HepG2 (cell line): ENCODE data around the gene NEDD4L. TPM values are rescaled to one million over a fixed set of nuclear protein-coding genes. Genes with fewer than 3 reads are reported as not detected.

Source experiments
- BORCS8-MEF2B ChIP-seq: sonication (generic); formaldehyde crosslinking; IDR thresholded peaks from 2 replicates; pipeline ENCODE4 v1.8.0; 2022; ENCODE audit warnings: mild to moderate bottlenecking, missing genetic modification reagents
- FIP1L1 ChIP-seq: fragments of 200-400 bp; formaldehyde crosslinking; IDR thresholded peaks from 2 replicates; pipeline ENCODE4 v1.6.1; 2018; ENCODE audit warnings: low read depth, mild to moderate bottlenecking, low read length, moderate library complexity, borderline replicate concordance; ENCODE audit not compliant: insufficient read depth
- KDM3A ChIP-seq: IDR thresholded peaks from 2 replicates; pipeline ENCODE4 v1.6.1; 2018; ENCODE audit warnings: low read depth, missing compliant biosample characterization
- MLX ChIP-seq: IDR thresholded peaks from 2 replicates; pipeline ENCODE4 v1.6.1; 2016
- POLR2G ChIP-seq: fragments of 200-400 bp; formaldehyde crosslinking; IDR thresholded peaks from 2 replicates; pipeline ENCODE4 v1.6.1; 2018; ENCODE audit warnings: mild to moderate bottlenecking, low read depth, low read length, moderate library complexity
- SMC3 ChIP-seq: IDR thresholded peaks from 2 replicates; pipeline ENCODE4 v1.6.1; 2011; ENCODE audit warnings: low read length, improper control_type of control experiment
- TEAD2 ChIP-seq: sonication (generic); formaldehyde crosslinking; IDR thresholded peaks from 2 replicates; pipeline ENCODE4 v1.9.0; 2021; ENCODE audit warnings: missing genetic modification reagents
- UBTF ChIP-seq: sonication (generic); formaldehyde crosslinking; IDR thresholded peaks from 2 replicates; pipeline ENCODE4 v1.4.0; 2020; ENCODE audit warnings: mild to moderate bottlenecking, missing genetic modification reagents
- ZBTB26 ChIP-seq: IDR thresholded peaks from 2 replicates; pipeline ENCODE4 v1.6.1; 2016; ENCODE audit warnings: missing compliant biosample characterization, missing genetic modification reagents, borderline replicate concordance
- ZNF337 ChIP-seq: sonication (generic); formaldehyde crosslinking; IDR thresholded peaks from 2 replicates; pipeline ENCODE4 v1.5.1; 2020; ENCODE audit warnings: missing genetic modification reagents, low read depth, mild to moderate bottlenecking, borderline replicate concordance
- ZNF468 ChIP-seq: sonication (generic); formaldehyde crosslinking; IDR thresholded peaks from 2 replicates; pipeline ENCODE4 v1.8.0; 2022; ENCODE audit warnings: mild to moderate bottlenecking, moderate library complexity, missing genetic modification reagents
- ZNF501 ChIP-seq: sonication (generic); formaldehyde crosslinking; IDR thresholded peaks from 2 replicates; pipeline ENCODE4 v1.5.1; 2020; ENCODE audit warnings: mild to moderate bottlenecking, moderate library complexity, missing genetic modification reagents
- ZNF619 ChIP-seq: sonication (generic); formaldehyde crosslinking; IDR thresholded peaks from 2 replicates; pipeline ENCODE4 v1.4.0; 2020; ENCODE audit warnings: mild to moderate bottlenecking, missing genetic modification reagents
- ZNF687 ChIP-seq: sonication (generic); formaldehyde crosslinking; IDR thresholded peaks from 2 replicates; pipeline ENCODE4 v1.5.1; 2020; ENCODE audit warnings: mild to moderate bottlenecking, missing genetic modification reagents, moderate library complexity
- ZNF770 ChIP-seq: sonication (generic); formaldehyde crosslinking; IDR thresholded peaks from 2 replicates; pipeline ENCODE4 v1.5.0; 2020; ENCODE audit warnings: mild to moderate bottlenecking, missing genetic modification reagents
- polyA plus RNA-seq, 8 experiments: library from polyadenylated mRNA; depleted of rRNA in 3 of 8; stranded (reverse) in 7 of 8; unstranded in 1 of 8; fragments of >200 nt; fragmentation: Illumina TruSeq in 4 of 8; extraction: Trizol in 4 of 8; gene quantifications; 2 replicates each; pipeline versions ENCODE4 v1.2.1 to v1.2.3, GENCODE V29; 2011 to 2016; ENCODE audit warnings: low read depth in 4 of 8, missing spikeins in 1 of 8, mixed read lengths in 1 of 8; ENCODE audit not compliant: insufficient read depth in 1 of 8
- total RNA-seq, 5 experiments: library from RNA; depleted of rRNA; stranded (reverse); fragments of >200 nt; fragmentation: Illumina TruSeq; extraction: Trizol; gene quantifications; 2 replicates each; pipeline ENCODE4 v1.2.3, GENCODE V29; 2016; ENCODE audit warnings: low read depth in 1 of 5

NEDD4L gene
- total and polyA plus RNA-seq, 2 of the 13 experiments (the other 11 are each of a cell fraction or from before 2014, with no cell fraction given): 168 to 390 TPM

- peak; percentile 61 for TF ChIP-seq ZNF687 (CRISPR knock-in tag)
- TF ChIP-seq POLR2G: no peak
- TF ChIP-seq BORCS8-MEF2B (CRISPR knock-in tag): no peak
- TF ChIP-seq ZBTB26 (CRISPR knock-in tag): 0 out of 2 replicates have a peak, but pooled peaks have one; percentile 40
- TF ChIP-seq SMC3: peak; percentile 14; the same call in 1 of the 2 replicates
- TF ChIP-seq KDM3A (CRISPR knock-in tag): no peak
- no peak for TF ChIP-seq ZNF337
- no peak for TF ChIP-seq ZNF619 (CRISPR knock-in tag)
- no peak for TF ChIP-seq ZNF770
- TF ChIP-seq ZNF468 (CRISPR knock-in tag): no peak
- TF ChIP-seq MLX: no peak
- TF ChIP-seq FIP1L1: no peak
- no peak for TF ChIP-seq UBTF (CRISPR knock-in tag)
- TF ChIP-seq ZNF501 (CRISPR knock-in tag): 0 out of 2 replicates have a peak, but pooled peaks have one; percentile 44
- no peak for TF ChIP-seq TEAD2 (CRISPR knock-in tag)
Measured at GRCh38 chr18:58431215-58431614, 387.2 kb downstream of the NEDD4L start (continued).
